Subcutaneous adipose tissue (tissue), 4 donors: Measurements from ENCODE around the gene PARP15. TPM values are rescaled to one million over a fixed set of nuclear protein-coding genes. Genes with fewer than 3 reads are reported as not detected.

Experiments
- total RNA-seq, 4 donors: library from RNA; depleted of rRNA; stranded (reverse); fragments of >200 nt; gene quantifications; one replicate each; pipeline ENCODE4 v1.1.0, GENCODE V29; 2016
- TF ChIP-seq, protein P1 (sequence below): fragments of 450-650 bp; IDR thresholded peaks from one replicate; pipeline ENCODE4 v1.5.1; 2016; ENCODE audit warnings: low read depth, mild to moderate bottlenecking, control low read depth, antibody characterized with exemption, moderate library complexity

The PARP15 gene
- total RNA-seq, 4 donors from 2014 or later = 4.9 to 20.7 (median 8.0) TPM

DNA sequence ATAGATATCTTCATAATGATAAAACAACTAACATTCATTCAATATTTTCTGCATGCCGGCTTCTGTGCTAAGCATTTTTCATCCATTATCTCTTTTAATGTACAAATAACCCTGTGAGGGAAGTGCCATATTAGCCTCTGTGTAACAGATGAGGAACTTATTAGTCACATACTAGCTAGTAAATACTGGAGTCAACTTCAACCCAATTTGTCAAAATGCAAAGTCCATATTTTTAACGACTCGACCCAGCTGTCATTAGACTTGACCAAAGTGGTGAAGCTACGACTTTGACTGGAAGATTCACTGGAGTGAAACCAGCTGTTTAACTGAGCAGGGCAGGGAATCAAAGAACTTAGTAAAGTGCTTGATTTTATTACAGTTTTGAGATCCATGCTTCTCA is 41.6 kb downstream of the PARP15 start:
- TF ChIP-seq, protein P1, sequence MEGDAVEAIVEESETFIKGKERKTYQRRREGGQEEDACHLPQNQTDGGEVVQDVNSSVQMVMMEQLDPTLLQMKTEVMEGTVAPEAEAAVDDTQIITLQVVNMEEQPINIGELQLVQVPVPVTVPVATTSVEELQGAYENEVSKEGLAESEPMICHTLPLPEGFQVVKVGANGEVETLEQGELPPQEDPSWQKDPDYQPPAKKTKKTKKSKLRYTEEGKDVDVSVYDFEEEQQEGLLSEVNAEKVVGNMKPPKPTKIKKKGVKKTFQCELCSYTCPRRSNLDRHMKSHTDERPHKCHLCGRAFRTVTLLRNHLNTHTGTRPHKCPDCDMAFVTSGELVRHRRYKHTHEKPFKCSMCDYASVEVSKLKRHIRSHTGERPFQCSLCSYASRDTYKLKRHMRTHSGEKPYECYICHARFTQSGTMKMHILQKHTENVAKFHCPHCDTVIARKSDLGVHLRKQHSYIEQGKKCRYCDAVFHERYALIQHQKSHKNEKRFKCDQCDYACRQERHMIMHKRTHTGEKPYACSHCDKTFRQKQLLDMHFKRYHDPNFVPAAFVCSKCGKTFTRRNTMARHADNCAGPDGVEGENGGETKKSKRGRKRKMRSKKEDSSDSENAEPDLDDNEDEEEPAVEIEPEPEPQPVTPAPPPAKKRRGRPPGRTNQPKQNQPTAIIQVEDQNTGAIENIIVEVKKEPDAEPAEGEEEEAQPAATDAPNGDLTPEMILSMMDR = no peak

DNA sequence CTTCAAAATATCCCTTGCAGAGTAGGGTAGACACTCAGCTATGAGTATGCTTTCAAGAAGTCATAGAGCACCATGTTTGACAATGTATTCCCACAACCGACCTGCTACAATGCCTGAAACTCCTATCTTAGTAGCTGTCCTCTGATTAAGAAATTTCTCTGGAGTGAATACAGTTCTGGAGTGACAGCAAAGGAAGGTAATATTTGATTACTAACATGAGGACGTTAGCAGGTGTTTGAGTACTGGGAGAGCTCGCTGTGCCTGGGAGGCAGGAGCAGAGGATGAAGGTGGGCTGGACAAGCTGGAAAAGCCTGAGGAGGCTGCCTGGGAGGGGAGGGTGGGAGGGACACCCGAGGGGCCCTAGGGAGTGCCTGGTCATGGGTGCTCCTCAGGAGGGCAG is 42.9 kb downstream of the PARP15 start:
- TF ChIP-seq, protein P1 = no peak

DNA sequence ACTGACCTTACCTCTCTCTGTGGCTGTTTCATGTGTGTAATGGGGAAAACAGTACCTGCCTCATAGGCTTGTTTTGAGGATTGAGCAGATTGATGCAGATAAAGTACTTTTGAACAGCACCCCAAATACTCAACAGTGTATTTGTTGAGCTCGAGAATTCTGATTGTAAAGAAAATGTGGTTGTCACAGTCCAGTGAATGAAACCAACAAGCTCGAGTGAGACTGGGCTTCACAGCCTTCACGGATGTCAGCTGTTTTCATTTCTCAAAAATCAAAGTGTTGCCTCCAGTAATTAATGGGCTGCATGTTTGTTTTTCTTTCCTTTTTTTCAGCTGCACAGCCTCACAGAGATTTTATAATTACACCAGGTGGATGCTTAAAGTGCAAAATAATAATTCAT is 43.7 kb downstream of the PARP15 start:
- TF ChIP-seq, protein P1 = no peak

DNA sequence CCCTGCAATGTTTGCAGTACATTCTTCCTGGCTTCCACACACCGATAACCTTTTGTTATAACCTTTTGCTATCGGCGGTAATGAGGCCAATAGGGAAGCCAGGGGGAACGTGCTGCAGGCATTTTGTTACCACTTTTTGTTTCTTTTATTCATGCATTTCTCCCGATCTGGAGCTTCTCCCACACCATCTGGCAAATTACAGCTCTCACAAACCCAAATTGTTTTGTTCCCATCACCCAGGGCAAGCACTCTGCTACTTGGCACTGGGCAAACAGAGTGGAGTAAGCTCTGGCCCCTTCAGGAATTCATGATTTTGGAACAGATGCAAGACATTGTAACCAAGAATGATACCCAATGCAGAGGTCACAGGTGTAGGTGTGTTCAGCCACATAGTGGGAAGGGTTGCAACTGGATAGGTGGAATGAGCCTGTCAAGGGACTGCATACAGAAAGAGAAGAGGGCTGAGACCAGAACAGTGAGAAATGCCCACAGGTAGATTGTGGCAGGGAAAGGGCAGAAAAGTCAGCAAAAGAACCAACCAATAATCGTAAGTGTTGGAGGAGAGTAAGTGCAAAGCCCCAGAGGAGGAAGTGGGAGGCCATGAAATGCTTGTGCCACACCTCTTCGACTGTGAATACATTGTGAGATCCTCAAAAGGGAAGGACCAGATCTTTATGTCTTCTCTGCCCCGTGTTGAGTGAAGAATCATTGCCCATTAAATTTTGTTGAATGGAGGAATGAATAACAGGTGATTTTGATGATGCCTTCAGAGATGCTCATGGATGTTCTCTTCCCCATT is 45.8 kb downstream of the PARP15 start:
- TF ChIP-seq, protein P1 = no peak

DNA sequence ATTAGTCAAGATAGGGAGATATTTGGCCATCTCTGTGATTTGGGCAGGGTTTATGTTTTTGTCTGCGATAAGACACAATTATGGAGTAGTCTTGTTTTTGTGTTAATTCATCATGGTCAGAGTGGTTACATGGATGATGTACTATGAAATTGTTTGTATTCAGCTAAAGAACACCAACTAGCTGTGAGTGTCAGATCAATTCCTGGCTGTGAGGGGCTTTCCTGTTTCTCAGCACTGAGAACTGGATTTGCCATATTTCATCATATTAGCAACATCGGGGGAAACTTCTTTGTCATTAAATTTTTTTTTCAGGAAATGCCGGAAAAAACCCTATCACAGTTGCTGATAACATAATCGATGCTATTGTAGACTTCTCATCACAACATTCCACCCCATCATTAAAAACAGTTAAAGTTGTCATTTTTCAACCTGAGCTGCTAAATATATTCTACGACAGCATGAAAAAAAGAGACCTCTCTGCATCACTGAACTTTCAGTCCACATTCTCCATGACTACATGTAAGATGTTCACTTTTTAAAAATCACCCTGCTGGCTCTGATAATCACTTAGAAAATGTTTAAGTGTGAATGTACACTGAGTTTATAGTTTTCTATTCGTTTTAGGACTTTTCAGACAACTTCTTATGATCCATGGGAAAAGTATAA is 49.2 kb downstream of the PARP15 start:
- TF ChIP-seq, protein P1 = no peak

DNA sequence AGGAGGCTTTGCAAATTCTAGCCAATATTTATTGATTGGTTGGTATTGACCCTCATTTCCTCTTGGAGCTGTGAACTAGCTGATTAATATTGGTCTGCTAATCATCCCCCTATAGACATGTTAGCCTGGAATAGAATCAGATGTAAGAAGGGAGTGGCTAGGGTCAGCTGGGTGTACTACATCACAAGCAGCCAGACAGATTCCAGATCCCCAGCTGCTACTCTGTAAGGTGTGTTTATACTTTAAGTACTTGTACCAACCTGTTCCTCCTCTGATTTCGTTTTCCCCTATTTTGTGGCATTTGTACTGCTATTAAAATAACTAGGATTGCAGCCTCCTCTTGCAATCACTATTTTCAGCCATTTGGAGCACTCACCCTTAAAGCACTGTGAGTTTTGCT is 49.9 kb downstream of the PARP15 start:
- TF ChIP-seq, protein P1 = no peak

DNA sequence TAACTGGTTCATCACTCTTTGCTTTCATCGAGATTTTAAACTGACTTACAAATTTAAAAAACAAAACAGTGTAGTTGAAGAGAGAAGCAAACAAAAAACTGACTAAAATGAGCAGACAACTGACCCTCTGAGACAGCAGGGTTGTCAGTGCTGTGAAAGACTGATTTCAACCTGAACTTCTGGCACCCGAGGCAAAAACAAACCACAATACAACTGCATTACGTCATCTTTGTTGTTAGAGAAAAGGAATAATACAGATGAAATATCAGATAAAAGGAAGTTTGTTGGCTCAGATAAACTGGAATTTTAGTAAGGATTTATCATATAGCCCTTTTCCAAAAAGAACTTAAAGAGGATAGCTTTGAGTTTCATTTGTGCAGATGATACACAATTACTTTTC is 51.1 kb downstream of the PARP15 start:
- TF ChIP-seq, protein P1 = no peak
